Peyer's patch (tissue), 4 donors: ENCODE data around the gene LMO2. TPM values are rescaled to one million over a fixed set of nuclear protein-coding genes. Genes with fewer than 3 reads are reported as not detected.

Experiments
- DNase-seq, 3 donors: peaks; one replicate each; pipeline ENCODE4 v3.0.0-alpha.2; 2017 to 2019
- H3K27ac ChIP-seq, 4 donors: fragments of 200-600 bp; sonication (generic); one replicate each; pipeline ENCODE4 v1.5.1; 2016 to 2019
- H3K27me3 ChIP-seq, 2 donors: fragments of 200-600 bp; sonication (generic); one replicate each; pipeline ENCODE4 v1.5.1; 2019
- H3K36me3 ChIP-seq, 3 donors: fragments of 200-600 bp; sonication (generic); one replicate each; pipeline ENCODE4 v1.5.1; 2016 to 2019
- H3K4me1 ChIP-seq, 4 donors: fragments of 200-600 bp; sonication (generic); one replicate each; pipeline ENCODE4 v1.5.1; 2016 to 2019
- H3K4me3 ChIP-seq, 4 donors: fragments of 200-600 bp; sonication (generic); 1 replicate in 3 of 4; 2 replicates in 1 of 4; pipeline ENCODE4 v1.5.1; 2016 to 2019; ENCODE audit warnings: mild to moderate bottlenecking in 1 of 4
- H3K9me3 ChIP-seq, 4 donors: fragments of 200-600 bp; sonication (generic); one replicate each; pipeline ENCODE4 v1.5.1; 2016 to 2019; ENCODE audit warnings: mild to moderate bottlenecking in 1 of 4
- CTCF ChIP-seq, 6 experiments: fragments of 450-650 bp in 4 of 6; fragments of 200-600 bp in 2 of 6; sonication (generic) in 1 of 6; IDR thresholded peaks; one replicate each; pipeline ENCODE4 v1.5.1; 2017 to 2019; ENCODE audit warnings: antibody characterized with exemption in 6 of 6, mild to moderate bottlenecking in 3 of 6, moderate library complexity in 1 of 6
- POLR2A ChIP-seq, 2 donors: fragments of 450-650 bp; IDR thresholded peaks; one replicate each; pipeline ENCODE4 v1.5.1; 2017; ENCODE audit warnings: antibody characterized with exemption in 2 of 2, mild to moderate bottlenecking in 2 of 2, moderate library complexity in 2 of 2
- total RNA-seq, 4 donors: library from RNA; depleted of rRNA; stranded (reverse); fragments of >200 nt; gene quantifications; one replicate each; pipeline ENCODE4 v1.1.0, GENCODE V29; 2016

Gene LMO2
- total RNA-seq, 4 donors from 2014 or later: 5.1 to 9.1 (median 7.2) TPM

GRCh38 chr11:33877038-33877437, 14.8 kb downstream of the LMO2 start:
- Histone ChIP-seq H3K27me3 (no peaks in the 10 kb centered on the region), H3K9me3 (no peaks in the 10 kb centered on the region), H3K4me1 (no peaks in the 10 kb centered on the region), H3K4me3 (no peak overlapping the region), H3K27ac (no peak overlapping the region), H3K36me3 (no peaks in the 10 kb centered on the region)
- DNase-seq: no peak
- no peak for TF ChIP-seq POLR2A (IDR thresholded peaks at IDR 0.05)
- no peak for TF ChIP-seq CTCF (IDR thresholded peaks at IDR 0.05)

GRCh38 chr11:33875621-33876294, 16.1 kb downstream of the LMO2 start:
- Histone ChIP-seq H3K27me3 (peaks cover 0 to 2% of the 10 kb centered on the region in 2 donors), H3K4me1 (peaks cover 0 to under 1% (median 0%) of the 10 kb centered on the region in 4 donors), H3K27ac (no peak overlapping the region), H3K4me3 (no peak overlapping the region), H3K9me3 (no peaks in the 10 kb centered on the region), H3K36me3 (no peaks in the 10 kb centered on the region)
- no peak for TF ChIP-seq CTCF (IDR thresholded peaks at IDR 0.05)
- no peak for TF ChIP-seq POLR2A (IDR thresholded peaks at IDR 0.05)
- no peak for DNase-seq

GRCh38 chr11:33874910-33875490, 16.9 kb downstream of the LMO2 start:
- Histone ChIP-seq H3K36me3 (no peaks in the 10 kb centered on the region), H3K27ac (no peak overlapping the region), H3K9me3 (no peaks in the 10 kb centered on the region), H3K4me3 (no peak overlapping the region), H3K27me3 (peaks cover 0 to 8% of the 10 kb centered on the region in 2 donors), H3K4me1 (peaks cover 0 to 8% (median 3%) of the 10 kb centered on the region in 4 donors)
- TF ChIP-seq CTCF (IDR thresholded peaks at IDR 0.05) (no peak), POLR2A (IDR thresholded peaks at IDR 0.05) (no peak)
- DNase-seq: no peak

- Histone ChIP-seq H3K4me3 (no peak overlapping the region), H3K9me3 (no peaks in the 10 kb centered on the region), H3K27ac (no peak overlapping the region), H3K36me3 (no peaks in the 10 kb centered on the region), H3K27me3 (peaks cover 0 to 8% of the 10 kb centered on the region in 2 donors), H3K4me1 (peaks cover 0 to 8% (median 3%) of the 10 kb centered on the region in 4 donors)
- TF ChIP-seq CTCF (IDR thresholded peaks at IDR 0.05) (no peak), POLR2A (IDR thresholded peaks at IDR 0.05) (no peak)
- DNase-seq: no peak
These were observed 17.4 kb downstream of the LMO2 start for GRCh38 chr11:33874433-33874832.

GRCh38 chr11:33869481-33870422, 22.1 kb downstream of the LMO2 start:
- peak overlapping the region; percentile 45 to 71 (median 64) for H3K4me3 ChIP-seq
- H3K4me1 ChIP-seq: peaks cover 0 to 17% (median 7%) of the 10 kb centered on the region in 4 donors
- TF ChIP-seq POLR2A (IDR thresholded peaks at IDR 0.05) (no peak), CTCF (IDR thresholded peaks at IDR 0.05) (no peak)
- DNase-seq: peak; percentile 27 to 59 (median 58)
- no peaks in the 10 kb centered on the region for H3K36me3 ChIP-seq
- no peaks in the 10 kb centered on the region for H3K9me3 ChIP-seq
- H3K27me3 ChIP-seq: peaks cover 0 to 16% of the 10 kb centered on the region in 2 donors
- H3K27ac ChIP-seq: peak overlapping the region; percentile 48 to 79 (median 74)
